IPS-11a (cell line): ENCODE results near the gene ITSN2.
"Not testable (repeated sequence)": the region's sequence is repeated elsewhere in the genome, so short reads cannot be mapped to it uniquely, and the experiment has no call there.

Experiments used
- H3K4me3 ChIP-seq: one replicate; pipeline ENCODE4 v1.5.1; 2013; ENCODE audit warnings: low read depth, low read length, control low read depth

The ITSN2 gene

GRCh38 chr2:24221343-24222050 lies 138.8 kb downstream of the ITSN2 start:
- no peak overlapping the region for H3K4me3 ChIP-seq

GRCh38 chr2:24220554-24221291 lies 139.6 kb downstream of the ITSN2 start:
- no peak overlapping the region for H3K4me3 ChIP-seq

- no peak overlapping the region for H3K4me3 ChIP-seq
These were observed 145.5 kb downstream of the ITSN2 start for GRCh38 chr2:24214880-24215279.

- no peak overlapping the region for H3K4me3 ChIP-seq
These were observed 148.9 kb downstream of the ITSN2 start for GRCh38 chr2:24211408-24211807.

- H3K4me3 ChIP-seq: no peak overlapping the region
These were observed 149.6 kb downstream of the ITSN2 start for GRCh38 chr2:24210723-24211122.

GRCh38 chr2:24210106-24210455 lies 150.3 kb downstream of the ITSN2 start:
- H3K4me3 ChIP-seq: no peak overlapping the region

GRCh38 chr2:24209389-24210105 lies 150.8 kb downstream of the ITSN2 start:
- H3K4me3 ChIP-seq: no peak overlapping the region

- H3K4me3 ChIP-seq: no peak overlapping the region
These were observed 151.8 kb downstream of the ITSN2 start for GRCh38 chr2:24208490-24208889.

- no peak overlapping the region for H3K4me3 ChIP-seq
These were observed 153.0 kb downstream of the ITSN2 start for GRCh38 chr2:24207359-24207758.

GRCh38 chr2:24206714-24207113 lies 153.6 kb downstream of the ITSN2 start:
- H3K4me3 ChIP-seq: no peak overlapping the region

- no peak overlapping the region for H3K4me3 ChIP-seq
These were observed 154.1 kb downstream of the ITSN2 start for GRCh38 chr2:24206242-24206641.

GRCh38 chr2:24205131-24205530 lies 155.2 kb downstream of the ITSN2 start:
- no peak overlapping the region for H3K4me3 ChIP-seq

GRCh38 chr2:24204505-24204904 lies 155.8 kb downstream of the ITSN2 start:
- no peak overlapping the region for H3K4me3 ChIP-seq

GRCh38 chr2:24203787-24204150 lies 156.6 kb downstream of the ITSN2 start:
- no peak overlapping the region for H3K4me3 ChIP-seq

- H3K4me3 ChIP-seq: no peak overlapping the region
These were observed 157.1 kb downstream of the ITSN2 start for GRCh38 chr2:24203029-24203786.

- H3K4me3 ChIP-seq: no peak overlapping the region
These were observed 159.5 kb downstream of the ITSN2 start for GRCh38 chr2:24200799-24201198.

GRCh38 chr2:24199968-24200590 lies 160.3 kb downstream of the ITSN2 start:
- no peak overlapping the region for H3K4me3 ChIP-seq

GRCh38 chr2:24197213-24197612 lies 163.1 kb downstream of the ITSN2 start:
- not testable (repeated sequence) for H3K4me3 ChIP-seq

GRCh38 chr2:24191848-24192247 lies 168.5 kb downstream of the ITSN2 start:
- H3K4me3 ChIP-seq: no peak overlapping the region

GRCh38 chr2:24191156-24191555 lies 169.2 kb downstream of the ITSN2 start:
- no peak overlapping the region for H3K4me3 ChIP-seq

- H3K4me3 ChIP-seq: no peak overlapping the region
These were observed 169.8 kb downstream of the ITSN2 start for GRCh38 chr2:24190503-24190902.
